DMS153 treated with DMSO at 0.1 percent for 48 hours (cell line): ENCODE data around the gene ANGPTL4.
"Not testable (repeated sequence)": the region's sequence is repeated elsewhere in the genome, so short reads cannot be mapped to it uniquely, and the experiment has no call there.

ENCODE experiments used
- DNase-seq: peaks from one replicate; lab custom pipeline; 2025; ENCODE audit not compliant: unreplicated experiment; lab: John Stamatoyannopoulos, UW

Gene ANGPTL4

DNA sequence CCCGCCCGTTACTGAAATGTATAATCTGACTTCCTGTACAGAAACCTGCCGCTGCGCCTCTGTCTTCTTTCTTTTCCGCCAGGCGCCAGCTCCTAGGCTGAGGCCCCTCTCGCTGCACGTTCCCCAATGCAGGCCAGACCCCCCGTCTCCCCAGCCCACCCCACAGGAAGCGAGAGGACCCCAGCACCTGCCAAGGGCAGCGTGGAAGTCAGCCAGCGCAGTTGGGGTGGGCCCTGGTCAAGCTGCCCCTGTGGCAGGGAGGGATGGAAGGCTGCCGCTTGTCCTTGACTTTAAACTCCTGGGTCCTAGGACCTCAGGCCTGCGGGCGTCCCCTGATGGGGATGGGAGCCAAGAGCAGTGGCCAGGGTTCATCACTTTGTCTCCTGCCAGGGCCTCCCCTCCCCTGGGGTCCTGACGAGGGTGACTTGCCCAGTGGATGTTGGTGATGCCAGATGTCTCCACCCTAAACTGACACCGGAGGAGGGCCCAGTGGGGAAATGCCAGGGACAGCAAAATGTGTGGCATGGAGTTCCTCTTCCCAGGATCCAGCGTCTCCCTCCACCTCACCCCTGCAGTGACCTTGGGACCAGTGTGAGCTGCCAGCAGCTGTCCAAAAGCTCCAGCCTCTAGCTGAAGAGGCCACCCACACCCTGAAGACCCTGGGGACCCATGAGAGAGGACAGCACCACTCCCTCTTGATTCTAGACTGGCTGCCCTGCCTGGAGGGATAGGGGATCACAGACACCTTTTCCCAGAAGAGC is 40.6 kb downstream of the ANGPTL4 start:
- no peak for DNase-seq

DNA sequence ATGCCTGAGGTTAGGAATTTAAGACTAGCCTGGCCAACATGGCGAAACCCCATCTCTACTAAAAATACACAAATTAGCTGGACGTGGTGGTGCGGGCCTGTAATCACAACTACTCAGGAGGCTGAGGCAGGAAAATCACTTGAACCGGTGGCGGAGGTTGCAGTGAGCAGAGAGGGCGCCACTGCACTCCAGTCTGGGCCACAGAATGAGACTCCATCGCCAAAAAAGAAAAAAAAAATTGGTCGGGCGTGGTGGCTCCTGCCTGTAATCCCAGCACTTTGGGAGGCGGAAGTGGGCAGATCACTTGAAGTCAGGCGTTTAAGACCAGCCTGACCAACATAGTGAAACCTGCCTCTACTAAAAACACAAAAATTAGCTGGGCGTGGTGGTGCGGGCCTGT is 46.8 kb downstream of the ANGPTL4 start:
- not testable (repeated sequence) for DNase-seq

DNA sequence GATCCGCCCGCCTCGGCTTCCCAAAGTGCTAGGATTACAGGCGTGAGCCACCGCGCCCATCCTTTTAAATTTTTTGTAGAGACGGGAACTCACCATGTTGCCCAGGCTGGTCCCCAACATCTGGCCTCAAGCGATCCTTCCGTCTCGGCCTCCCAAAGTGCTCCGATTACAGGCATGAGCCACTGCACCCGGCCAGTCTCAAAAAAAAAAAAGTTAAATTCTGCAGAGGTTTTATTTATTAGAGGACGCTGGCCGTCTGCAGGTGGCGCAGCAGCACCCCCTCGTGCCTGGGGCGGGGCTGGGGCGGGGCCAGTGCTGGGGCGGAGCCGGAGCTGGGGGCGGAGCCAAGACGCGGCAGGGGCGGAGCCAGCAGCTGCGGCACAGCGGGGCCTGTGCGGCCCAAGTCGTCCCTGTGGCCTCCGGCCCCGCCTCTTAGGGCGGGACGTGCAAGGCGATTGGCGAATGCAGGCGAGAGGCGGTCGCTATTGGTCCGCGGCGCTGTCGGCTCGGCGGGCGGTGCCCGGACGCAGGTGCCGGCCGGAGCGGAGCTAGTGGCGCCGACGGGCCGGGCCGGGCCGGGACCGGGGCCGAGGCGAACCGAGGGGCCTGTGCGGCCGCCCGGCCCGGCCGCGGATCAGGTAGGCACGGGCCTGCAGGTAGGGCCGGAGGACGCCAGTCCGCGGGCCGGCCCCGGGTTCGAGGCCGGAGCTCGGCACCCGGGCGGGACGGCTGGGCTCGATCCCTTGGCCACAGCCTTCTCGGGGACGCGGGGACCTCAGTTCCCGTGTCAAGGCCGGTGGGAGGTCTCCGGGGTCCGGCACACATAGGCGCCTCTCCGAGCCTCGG is 49.1 kb downstream of the ANGPTL4 start, which contains the start of gene MARCHF2:
Gene MARCHF2 (plus strand): TSS at position 523 of the 846 bp plus-strand sequence. CDS start 8,536 bp downstream, outside the sequence.
- DNase-seq, result peak; percentile 82

DNA sequence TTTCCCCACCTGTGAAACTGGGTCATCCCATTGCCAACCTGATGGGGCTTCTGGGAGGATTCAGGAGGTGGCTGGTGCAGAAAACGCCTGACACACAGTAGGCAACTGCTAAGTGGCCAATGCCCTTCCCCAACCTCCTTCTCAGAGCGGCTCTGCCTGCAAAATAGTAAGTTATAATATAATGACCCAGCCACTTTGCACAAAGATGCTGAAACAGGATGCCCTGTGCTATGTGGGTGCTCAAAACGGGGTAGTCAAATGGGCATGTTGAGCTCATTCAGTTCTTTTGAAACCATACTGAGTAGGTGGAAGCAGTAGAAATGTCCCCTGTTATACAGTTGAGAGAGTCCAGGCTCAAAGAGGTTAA is 49.7 kb downstream of the ANGPTL4 start:
- DNase-seq, result no peak

DNA sequence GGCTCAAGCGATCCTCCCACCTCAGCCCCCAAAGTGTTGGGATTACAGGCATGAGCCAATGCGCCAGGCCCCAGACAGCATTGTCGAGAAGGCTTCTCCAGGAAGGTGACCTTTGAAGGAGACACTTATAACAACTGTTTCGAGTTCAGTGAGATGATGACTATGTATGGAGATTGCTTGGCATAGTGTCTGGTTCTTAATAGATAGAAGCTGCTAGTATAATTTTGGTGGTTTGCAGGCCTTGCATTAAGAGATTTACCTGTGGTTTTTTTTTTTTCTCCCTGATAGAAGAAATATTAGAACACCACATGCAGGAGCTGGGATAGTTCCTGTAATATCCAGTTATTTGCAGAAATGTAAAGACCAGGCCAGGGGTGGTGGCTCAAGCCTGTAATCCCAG is 52.8 kb downstream of the ANGPTL4 start:
- DNase-seq, result no peak

DNA sequence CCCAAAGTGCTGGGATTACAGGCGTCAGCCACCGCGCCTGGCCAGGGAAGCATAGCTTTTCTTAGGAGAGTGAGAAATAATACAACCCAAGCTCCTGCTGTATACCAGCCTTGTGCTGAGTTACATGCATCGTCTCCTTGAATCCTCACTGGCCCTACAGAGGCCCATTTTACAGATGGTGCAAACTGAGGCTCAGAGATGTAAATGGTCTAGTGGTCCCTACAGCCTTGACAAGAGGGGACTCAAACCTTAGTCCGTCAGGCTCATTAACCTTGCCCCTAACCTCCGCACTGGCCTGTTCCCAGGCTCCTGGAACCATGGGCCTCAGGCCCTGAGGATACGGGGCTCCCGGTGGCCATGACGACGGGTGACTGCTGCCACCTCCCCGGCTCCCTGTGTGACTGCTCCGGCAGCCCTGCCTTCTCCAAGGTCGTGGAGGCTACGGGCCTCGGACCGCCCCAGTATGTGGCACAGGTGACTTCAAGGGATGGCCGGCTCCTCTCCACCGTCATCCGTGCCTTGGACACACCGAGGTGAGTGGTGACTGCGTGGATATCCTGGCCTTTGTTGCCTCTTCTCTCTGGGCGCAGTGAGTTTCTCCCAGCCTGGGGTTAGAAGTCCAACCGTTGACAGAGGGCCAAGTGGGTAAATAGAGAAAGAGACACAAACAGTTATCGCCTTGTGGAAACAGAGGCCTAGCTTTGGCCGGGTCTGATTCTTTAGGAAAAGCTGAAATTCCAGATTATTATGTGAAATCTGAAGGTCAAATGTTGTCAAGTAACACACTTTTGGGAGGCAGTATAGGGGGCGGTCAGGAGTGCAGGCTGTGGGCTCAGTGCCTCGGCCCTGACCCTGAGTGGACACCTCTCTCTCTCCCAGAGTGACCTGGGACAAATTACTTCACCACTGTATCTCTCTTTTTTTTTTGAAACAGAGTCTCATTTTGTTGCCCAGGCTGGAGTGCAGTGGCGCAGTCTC is 57.8 kb downstream of the ANGPTL4 start:
- no peak for DNase-seq

DNA sequence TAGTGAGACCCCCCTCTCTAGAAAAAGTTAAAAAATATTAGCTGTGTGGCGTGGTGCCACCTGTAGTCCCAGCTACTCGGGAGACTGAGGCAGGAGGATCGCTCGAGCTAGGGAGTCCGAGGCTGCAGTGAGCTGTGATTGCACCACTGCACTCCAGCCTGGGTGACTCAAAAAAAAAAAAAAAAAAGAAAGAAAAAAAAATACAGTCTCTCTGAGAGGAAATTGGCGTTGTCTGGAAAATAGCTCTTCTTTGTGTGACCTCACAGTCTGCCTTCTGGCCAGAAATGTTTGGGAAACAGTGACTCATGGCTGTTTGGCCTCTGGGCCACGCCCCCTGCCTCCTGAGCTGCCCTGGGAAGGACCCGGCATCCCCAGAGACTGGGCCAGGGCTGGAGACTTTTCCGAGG is 59.9 kb downstream of the ANGPTL4 start:
- no peak for DNase-seq
